Mucosa of descending colon (tissue), 3 donors: ENCODE data around the gene KCND3. TPM values are rescaled to one million over a fixed set of nuclear protein-coding genes. Genes with fewer than 3 reads are reported as not detected.

Source experiments
- ATAC-seq: fragments of 200-7000 bp; cut with Tn5 transposase; one replicate; pipeline ENCODE4 v1.9.1; 2020; ENCODE audit warnings: mild to moderate bottlenecking, moderate library complexity
- DNase-seq, 3 donors: peaks; one replicate each; pipeline ENCODE4 v3.0.0-alpha.2; 2020
- H3K36me3 ChIP-seq: fragments of 200-600 bp; one replicate; pipeline ENCODE4 v1.8.0; 2021; ENCODE audit warnings: low read depth, mild to moderate bottlenecking
- H3K4me1 ChIP-seq: fragments of 200-600 bp; one replicate; pipeline ENCODE4 v1.8.0; 2021; ENCODE audit warnings: low read depth, mild to moderate bottlenecking
- H3K4me3 ChIP-seq: fragments of 200-600 bp; one replicate; pipeline ENCODE4 v1.8.0; 2021; ENCODE audit warnings: mild to moderate bottlenecking
- H3K9me3 ChIP-seq: fragments of 200-600 bp; one replicate; pipeline ENCODE4 v1.8.0; 2021; ENCODE audit warnings: mild to moderate bottlenecking
- CTCF ChIP-seq: fragments of 200-600 bp; IDR thresholded peaks from one replicate; pipeline ENCODE4 v1.8.0; 2022; ENCODE audit warnings: antibody characterized with exemption, mild to moderate bottlenecking
- intact Hi-C, 2 donors: fragments of 100-400 bp; cut with DNase I in 1 of 2; cut with micrococcal nuclease in 1 of 2; formaldehyde crosslinking; loops; one replicate each; pipeline versions ENCODE4 v1.11.0 to v1.11.1; 2022; cut with DNase I, micrococcal nuclease
- total RNA-seq, 3 donors: library from RNA; stranded (reverse); fragmentation: NEBNext Ultra II Directional in 2 of 3; extraction: Animal tissue kit (Norgen Biotek cat#: 25700) in 2 of 3; gene quantifications; one replicate each; pipeline versions ENCODE4 v1.2.1 to v1.2.4, GENCODE V29; 2021 to 2023
- donor health status: DM: no; HTN: no; CAD: no; lungs with moderate emphysema.
- donor health status: DM: no; HTN: no; CAD: no.
- donor health status: DM: no; HTN: yes; CAD: no.

The KCND3 gene
- total RNA-seq, 3 donors from 2014 or later = 1.2 to 10.3 (median 5.5) TPM

DNA sequence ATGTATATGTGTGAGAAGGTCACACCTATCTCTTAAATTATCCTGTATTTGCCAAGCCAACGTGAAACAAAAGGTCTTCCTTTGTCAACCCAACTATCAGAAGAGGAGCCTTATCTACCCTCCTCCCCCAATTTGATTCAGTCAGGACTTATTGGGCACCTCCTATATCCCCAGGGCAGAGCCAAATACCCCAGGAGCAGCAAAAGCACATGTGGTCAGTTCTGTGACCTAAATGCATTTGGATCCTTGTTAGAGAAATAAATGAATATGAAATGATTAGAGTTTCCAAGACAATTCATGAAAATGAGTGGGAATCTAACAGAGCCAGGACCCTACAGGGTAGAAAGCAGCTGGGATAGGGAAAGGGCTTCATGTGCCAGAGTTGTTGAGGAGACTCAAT is 37.0 kb upstream of the KCND3 start:
- no peak for TF ChIP-seq CTCF
- no peak for ATAC-seq
- Histone ChIP-seq H3K9me3 (no peaks in the 10 kb centered on the region), H3K4me3 (no peak overlapping the region), H3K36me3 (no peaks in the 10 kb centered on the region), H3K4me1 (no peaks in the 10 kb centered on the region)
- intact Hi-C loops = no loop called here
- no peak for DNase-seq

- H3K4me3 ChIP-seq = no peak overlapping the region
- intact Hi-C loops = no loop called here
- no peak for DNase-seq
- H3K4me1 ChIP-seq = no peaks in the 10 kb centered on the region
- H3K9me3 ChIP-seq = no peaks in the 10 kb centered on the region
- no peak for ATAC-seq
- H3K36me3 ChIP-seq = no peaks in the 10 kb centered on the region
- no peak for TF ChIP-seq CTCF
Observed at GRCh38 chr1:112026016-112026415, 36.5 kb upstream of the KCND3 start.

GRCh38 chr1:112021263-112021662 is 31.8 kb upstream of the KCND3 start:
- Histone ChIP-seq H3K4me1 (no peaks in the 10 kb centered on the region), H3K4me3 (no peak overlapping the region), H3K9me3 (no peaks in the 10 kb centered on the region), H3K36me3 (no peaks in the 10 kb centered on the region)
- ATAC-seq = no peak
- TF ChIP-seq CTCF = no peak
- intact Hi-C loops = no loop called here
- no peak for DNase-seq

DNA sequence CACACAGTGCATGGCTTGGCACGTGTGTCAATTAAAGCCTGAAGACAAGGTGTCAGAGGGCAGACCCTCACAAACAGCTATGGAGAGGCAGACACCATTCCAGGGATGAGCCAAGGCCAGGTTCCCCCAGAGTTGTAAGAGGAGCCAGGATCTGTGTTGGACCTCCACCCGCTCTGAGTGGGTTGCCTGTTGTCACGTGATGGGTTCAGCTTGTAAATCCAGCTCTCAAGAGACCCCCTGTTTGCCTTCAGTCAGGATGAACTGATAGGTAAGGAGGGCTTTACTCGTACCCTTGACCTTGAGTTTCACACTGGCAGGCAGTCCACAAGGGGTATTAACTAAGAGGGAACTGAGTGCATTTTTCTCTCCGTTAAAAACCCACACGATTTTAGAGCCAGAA is 27.7 kb upstream of the KCND3 start:
- TF ChIP-seq CTCF = no peak
- H3K4me1 ChIP-seq = no peaks in the 10 kb centered on the region
- DNase-seq (no peak), ATAC-seq (no peak)
- H3K36me3 ChIP-seq = no peaks in the 10 kb centered on the region
- intact Hi-C loops = no loop called here
- no peak overlapping the region for H3K4me3 ChIP-seq
- H3K9me3 ChIP-seq = no peaks in the 10 kb centered on the region

- Histone ChIP-seq H3K4me1 (no peaks in the 10 kb centered on the region), H3K9me3 (no peaks in the 10 kb centered on the region), H3K36me3 (no peaks in the 10 kb centered on the region), H3K4me3 (no peak overlapping the region)
- no peak for DNase-seq
- no peak for TF ChIP-seq CTCF
- intact Hi-C loops = no loop called here
- ATAC-seq = no peak
Observed at GRCh38 chr1:112012823-112013222, 23.4 kb upstream of the KCND3 start.

DNA sequence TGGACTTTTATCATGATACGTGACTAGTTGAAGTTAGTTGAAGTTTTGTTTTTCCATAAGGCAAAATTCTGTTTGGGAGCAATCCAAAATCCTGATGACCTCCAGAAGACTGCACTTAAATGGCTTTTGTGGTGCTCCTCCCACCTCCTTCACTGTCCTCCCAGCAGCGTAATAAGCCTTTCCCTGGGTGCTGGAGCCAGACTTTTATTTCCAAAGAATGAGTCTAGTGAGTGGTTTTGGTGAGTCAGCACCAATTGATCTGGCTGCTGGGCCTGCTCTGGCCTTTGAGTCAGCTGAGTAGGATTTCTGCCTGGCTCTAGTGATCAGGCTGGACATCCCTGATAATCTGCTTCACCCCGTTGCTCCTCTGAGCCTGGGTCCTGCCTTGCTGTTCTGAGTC is 21.7 kb upstream of the KCND3 start:
- no peaks in the 10 kb centered on the region for H3K4me1 ChIP-seq
- peak in 1 of 3 donors; percentile 22 for DNase-seq
- no peak for TF ChIP-seq CTCF
- intact Hi-C loops = no loop called here
- ATAC-seq = peak; percentile 37
- no peak overlapping the region for H3K4me3 ChIP-seq
- H3K9me3 ChIP-seq = no peaks in the 10 kb centered on the region
- H3K36me3 ChIP-seq = no peaks in the 10 kb centered on the region
